NCI-H524 (cell line): Measurements from ENCODE around the gene TUT4.

Experiments used
- DNase-seq, 2 experiments: peaks; one replicate each; lab custom pipeline; 2025; lab: John Stamatoyannopoulos, UW

TUT4 gene

GRCh38 chr1:52461821-52462220 lies 91.1 kb downstream of the TUT4 start:
- no peak for DNase-seq

DNA sequence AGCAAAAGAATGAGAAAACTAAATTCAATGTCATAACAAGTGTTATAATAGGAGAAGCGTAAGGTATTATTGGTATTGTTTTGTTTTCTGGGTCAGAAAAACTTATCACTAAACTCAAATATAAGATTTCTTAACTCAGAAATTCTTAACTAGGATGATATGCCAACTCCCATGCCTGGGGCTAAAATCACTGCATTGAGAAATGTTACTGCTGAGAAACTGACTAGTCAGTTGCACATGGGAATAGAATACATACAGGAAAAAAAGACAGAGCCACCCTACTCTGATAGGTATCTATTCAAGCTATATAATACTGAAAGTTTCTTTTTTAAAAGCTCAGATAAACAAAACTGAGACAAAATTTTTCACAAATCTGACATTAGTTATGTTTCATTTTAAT lies 92.2 kb downstream of the TUT4 start:
- DNase-seq: no peak

GRCh38 chr1:52455686-52456085 lies 97.2 kb downstream of the TUT4 start:
- no peak for DNase-seq

DNA sequence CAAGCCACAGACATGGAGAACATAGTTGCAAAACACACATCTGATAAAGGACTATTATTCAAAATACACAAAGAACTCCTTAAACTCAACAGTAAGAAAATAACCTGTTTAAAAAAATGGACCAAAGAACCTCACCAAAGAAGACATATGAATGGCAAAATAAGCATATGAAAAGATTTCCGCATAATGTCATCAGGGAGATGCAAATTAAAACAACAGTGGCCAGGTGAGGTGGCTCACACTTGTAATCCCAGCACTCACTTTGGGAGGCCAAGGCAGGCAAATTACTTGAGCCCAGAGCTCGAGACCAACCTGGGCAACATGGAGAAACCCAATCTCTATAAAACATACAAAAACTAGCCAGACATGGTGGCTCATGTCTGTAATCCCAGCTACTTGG lies 98.1 kb downstream of the TUT4 start:
- DNase-seq: no peak

DNA sequence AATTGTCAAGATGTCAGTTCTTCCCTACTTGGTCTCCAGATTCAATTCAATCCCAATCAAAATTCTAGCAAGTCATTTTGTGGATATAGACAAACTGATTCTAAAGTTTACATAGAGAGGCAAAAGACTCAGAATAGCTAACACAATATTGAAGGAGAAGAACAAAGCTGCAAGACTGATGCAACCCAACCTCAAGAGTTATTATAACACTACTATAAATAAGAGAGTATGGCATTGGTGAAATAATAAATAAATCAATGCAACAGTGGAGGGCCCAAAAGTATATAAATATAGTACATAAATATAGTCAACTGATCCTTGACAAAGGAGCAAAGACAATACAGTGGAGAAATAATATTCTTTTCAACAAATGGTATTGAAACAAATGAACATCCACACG lies 98.8 kb downstream of the TUT4 start:
- DNase-seq: no peak

DNA sequence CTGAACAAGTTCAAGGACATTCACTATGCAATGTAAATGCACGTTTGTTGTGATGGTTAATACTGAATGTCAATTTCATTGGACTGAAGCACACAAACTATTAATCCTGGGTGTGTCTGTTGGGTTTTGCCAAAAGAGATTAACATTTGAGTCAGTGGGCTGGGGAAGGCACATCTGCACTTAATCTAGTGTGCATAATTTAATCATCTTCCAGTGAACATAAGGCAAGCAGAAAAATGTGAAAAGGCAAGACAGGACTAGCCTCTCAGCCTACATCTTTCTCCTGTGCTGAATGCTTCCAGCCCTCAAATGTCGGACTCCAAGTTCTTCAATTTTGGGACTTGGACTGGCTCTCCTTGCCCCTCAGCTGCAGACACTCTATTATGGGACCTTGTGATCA lies 108.4 kb downstream of the TUT4 start:
- no peak for DNase-seq

- DNase-seq: no peak
Measured at GRCh38 chr1:52439976-52440375, 112.9 kb downstream of the TUT4 start.

DNA sequence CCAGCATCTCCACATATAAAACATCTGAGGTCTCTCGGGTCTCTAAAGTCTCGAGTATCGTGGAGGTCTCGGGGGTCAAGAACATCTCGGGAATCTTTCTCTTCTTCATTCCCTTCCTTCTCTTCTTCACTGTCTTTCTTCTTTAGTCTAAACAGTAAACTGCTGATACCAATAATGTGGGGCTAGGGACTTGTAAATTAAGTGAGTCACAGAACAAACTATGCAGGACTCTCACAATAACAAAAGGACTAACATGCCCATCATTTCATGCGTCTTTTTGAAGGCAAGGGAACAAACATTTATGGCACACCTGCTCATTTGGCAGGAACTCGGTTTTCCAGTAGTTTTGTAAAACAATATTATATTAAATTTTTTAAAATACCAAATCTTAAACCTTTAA lies 116.1 kb downstream of the TUT4 start:
- DNase-seq: no peak

GRCh38 chr1:52435650-52436049 lies 117.2 kb downstream of the TUT4 start:
- DNase-seq: no peak

- DNase-seq: no peak
Measured at GRCh38 chr1:52435211-52435610, 117.7 kb downstream of the TUT4 start.

GRCh38 chr1:52432807-52433206 lies 120.1 kb downstream of the TUT4 start:
- DNase-seq: no peak

- no peak for DNase-seq
Measured at GRCh38 chr1:52427152-52427551, 125.7 kb downstream of the TUT4 start.

- no peak for DNase-seq
Measured at GRCh38 chr1:52426371-52426770, 126.5 kb downstream of the TUT4 start.

DNA sequence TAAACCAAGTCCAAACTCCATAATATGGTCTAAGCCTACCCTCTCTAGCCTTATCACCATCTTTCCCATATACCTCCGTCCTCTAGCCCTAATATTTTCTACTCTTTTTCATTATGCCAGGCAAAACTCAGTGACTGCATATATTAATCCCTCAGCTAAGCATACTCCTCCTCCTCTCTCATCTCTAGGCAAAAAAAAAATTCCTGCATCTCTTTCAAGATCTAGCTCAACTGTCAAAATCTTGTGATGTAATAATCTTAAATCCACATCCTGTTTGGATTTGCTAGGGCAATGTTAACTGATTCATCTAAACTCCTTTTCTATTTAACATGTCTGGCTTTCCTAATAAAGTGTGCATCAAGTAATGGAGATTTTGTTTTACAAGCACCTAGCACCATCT lies 128.1 kb downstream of the TUT4 start:
- DNase-seq: no peak

DNA sequence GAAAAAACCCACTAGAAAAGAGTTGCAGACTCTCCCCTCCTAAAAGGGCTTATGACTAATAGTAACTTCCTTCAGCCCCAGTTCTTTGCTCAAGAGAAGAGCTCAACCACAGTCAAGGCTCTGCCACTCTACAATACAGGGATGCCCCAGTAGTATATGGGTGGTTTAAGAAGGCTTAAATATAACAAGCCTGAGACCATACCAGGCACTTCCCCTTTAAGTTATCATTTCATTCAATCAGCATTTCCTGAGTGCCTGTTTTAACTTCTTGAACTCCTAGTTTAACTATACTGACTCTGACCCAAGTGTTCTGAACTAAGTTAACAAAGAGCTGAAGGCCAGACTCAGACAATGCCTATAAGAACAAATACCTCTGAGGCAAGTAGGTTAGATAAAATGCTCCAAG lies 128.7 kb downstream of the TUT4 start:
- no peak for DNase-seq

DNA sequence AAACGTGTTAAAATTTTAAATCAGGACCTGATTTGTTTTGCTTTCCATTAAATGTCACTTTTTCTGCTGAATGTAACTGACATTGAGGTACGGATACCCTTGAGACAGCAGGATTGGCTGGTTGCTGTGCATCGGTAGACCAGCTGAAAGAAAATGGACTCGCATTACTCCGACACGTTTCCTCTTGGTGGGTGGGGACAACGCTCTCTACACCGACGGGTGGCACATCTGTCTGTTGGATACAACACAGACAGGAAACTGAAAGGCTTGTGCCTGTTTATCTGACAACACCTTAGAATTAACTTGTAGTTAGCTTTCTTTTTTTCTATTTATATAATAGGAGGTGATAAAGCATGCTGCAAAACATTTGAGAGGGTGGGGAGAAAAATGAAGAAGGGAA lies 129.1 kb downstream of the TUT4 start:
- DNase-seq: no peak

- no peak for DNase-seq
Measured at GRCh38 chr1:52423055-52423454, 129.8 kb downstream of the TUT4 start.

DNA sequence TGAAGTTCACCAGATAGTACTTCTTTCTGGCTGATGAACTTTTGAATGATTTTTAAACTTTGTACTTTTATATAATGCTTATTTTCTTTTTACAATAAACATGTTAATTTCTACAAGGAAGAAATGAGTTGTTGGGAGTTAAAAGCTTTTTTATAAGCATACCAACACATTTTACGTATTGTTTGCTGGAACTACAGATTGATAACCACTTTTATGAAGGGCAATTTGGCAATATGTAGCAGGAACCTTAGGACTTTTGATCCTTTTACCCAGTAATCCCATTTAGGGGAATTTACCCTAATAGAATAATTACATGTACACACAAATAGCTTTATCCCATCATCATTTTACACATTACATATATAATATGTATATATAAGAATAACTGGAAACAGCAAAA lies 132.2 kb downstream of the TUT4 start:
- DNase-seq: no peak

DNA sequence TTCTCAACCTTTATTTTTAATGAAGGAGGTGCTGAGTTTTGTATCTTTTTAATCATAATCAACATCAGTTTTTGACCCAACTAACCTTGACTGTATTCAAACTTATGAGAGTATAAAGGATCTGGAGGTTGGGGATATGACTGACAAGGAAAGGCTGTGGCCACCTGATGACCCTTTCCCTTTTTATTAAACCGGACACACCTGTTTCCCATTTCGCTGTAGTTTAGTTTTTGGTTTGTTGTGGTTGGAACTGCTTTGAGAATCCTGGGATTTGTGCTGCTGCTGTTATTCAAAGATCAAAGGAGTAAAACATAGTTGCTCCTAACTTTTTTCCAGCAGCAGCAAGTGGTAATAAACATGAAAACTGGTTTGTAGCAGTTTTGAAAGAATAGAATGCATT lies 136.1 kb downstream of the TUT4 start:
- DNase-seq: no peak

DNA sequence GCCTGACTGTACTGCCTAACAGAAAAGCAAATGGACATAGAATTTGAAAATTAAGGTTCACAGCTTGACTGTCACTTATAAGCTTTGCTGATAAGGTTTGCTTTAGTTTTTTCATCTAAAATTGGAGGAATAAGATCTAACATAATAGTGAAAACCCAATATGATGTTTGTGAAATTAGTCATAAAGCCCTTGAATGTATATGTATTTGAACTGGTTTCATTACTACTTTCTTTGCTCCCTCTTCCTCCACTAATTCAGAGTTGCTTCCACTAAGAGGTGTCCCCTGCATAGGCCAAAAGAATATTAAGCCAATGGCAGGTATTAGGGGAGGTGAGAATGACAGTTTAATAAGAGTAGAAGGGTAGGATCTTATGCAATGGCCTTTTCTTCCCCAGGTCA lies 137.9 kb downstream of the TUT4 start:
- no peak for DNase-seq

- no peak for DNase-seq
Measured at GRCh38 chr1:52413410-52413989, 139.4 kb downstream of the TUT4 start.

- DNase-seq: no peak
Measured at GRCh38 chr1:52404975-52405338, 147.9 kb downstream of the TUT4 start.

- DNase-seq: peak; percentile 92 to 96
Measured at GRCh38 chr1:52404116-52404974, 148.5 kb downstream of the TUT4 start, which contains the start of the genes ORC1 and PRPF38A. Gene ORC1 (minus strand): TSS chr1:52404423. CDS start chr1:52402223, 2,200 bp downstream. Gene PRPF38A (plus strand): TSS chr1:52404602. CDS start chr1:52404750, 148 bp downstream.
